ENCODE measurements around the gene YARS1. TPM values are rescaled to one million over a fixed set of nuclear protein-coding genes. Genes with fewer than 3 reads are reported as not detected.
A peak's percentile ranks its signal among the peaks of the same experiment; 100 is the strongest.

The YARS1 gene
- total and polyA plus RNA-seq, 3 donors from 2014 or later = 79.8 to 110 (median 96.6) TPM

DNA sequence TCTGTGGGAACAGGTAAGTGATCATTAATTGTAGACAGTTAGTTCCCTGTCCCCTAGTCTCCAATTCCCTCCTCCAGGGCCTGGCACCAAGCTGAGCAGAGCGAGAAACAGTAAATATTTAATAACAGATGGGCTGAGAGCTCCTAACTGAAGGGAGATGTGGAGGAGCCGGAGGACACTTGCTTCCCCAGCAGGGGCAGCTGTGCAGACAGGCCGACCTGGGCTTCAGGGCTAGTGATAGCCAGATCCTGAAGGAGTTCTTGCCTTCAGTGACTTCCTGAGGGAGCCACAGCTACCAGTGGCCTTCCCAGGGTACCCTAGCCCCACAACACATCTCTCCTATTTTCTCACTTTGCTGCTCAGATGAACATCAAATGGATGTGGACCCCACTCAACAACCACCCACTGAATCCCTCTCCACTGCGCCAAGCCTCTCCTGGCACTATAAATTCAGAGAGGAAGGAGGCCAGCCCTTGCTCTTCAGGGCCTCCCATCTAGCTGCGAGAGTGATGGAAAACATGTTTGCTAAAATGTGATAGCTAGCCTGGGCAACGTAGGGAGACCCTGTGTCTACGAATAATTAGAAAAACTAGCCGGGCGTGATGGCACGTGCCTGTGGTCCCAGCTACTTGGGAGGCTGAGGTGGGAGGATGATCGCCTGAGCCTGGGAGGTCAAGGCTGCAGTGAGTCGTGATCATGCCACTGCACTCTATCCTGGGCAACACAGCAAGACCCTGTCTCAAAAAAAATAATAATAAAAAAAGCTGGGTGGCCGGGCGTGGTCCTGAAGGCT is 87.7 kb downstream of the YARS1 start:
- intact Hi-C loops (cut with DNase I; ENCODE audit: low total_unique reads) = no loop called here
- no peak overlapping the region for H3K4me3 ChIP-seq
- H3K36me3 ChIP-seq (ENCODE audit: low read depth, missing control alignments) = no peaks in the 10 kb centered on the region
- H3K27ac ChIP-seq = peak overlapping the region; percentile 34 to 61
- H3K9me3 ChIP-seq = no peaks in the 10 kb centered on the region
- peak; percentile 74 for DNase-seq
- 58 to 70% methylated on average over 14 of the region's 14 CpGs for WGBS, 2 donors
- H3K27me3 ChIP-seq = no peaks in the 10 kb centered on the region
- peaks cover 39% of the 10 kb centered on the region for H3K4me1 ChIP-seq
- TF ChIP-seq, protein P1, sequence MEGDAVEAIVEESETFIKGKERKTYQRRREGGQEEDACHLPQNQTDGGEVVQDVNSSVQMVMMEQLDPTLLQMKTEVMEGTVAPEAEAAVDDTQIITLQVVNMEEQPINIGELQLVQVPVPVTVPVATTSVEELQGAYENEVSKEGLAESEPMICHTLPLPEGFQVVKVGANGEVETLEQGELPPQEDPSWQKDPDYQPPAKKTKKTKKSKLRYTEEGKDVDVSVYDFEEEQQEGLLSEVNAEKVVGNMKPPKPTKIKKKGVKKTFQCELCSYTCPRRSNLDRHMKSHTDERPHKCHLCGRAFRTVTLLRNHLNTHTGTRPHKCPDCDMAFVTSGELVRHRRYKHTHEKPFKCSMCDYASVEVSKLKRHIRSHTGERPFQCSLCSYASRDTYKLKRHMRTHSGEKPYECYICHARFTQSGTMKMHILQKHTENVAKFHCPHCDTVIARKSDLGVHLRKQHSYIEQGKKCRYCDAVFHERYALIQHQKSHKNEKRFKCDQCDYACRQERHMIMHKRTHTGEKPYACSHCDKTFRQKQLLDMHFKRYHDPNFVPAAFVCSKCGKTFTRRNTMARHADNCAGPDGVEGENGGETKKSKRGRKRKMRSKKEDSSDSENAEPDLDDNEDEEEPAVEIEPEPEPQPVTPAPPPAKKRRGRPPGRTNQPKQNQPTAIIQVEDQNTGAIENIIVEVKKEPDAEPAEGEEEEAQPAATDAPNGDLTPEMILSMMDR (IDR thresholded peaks at IDR 0.05) = no peak
- TF ChIP-seq POLR2A (IDR thresholded peaks at IDR 0.05) = no peak

DNA sequence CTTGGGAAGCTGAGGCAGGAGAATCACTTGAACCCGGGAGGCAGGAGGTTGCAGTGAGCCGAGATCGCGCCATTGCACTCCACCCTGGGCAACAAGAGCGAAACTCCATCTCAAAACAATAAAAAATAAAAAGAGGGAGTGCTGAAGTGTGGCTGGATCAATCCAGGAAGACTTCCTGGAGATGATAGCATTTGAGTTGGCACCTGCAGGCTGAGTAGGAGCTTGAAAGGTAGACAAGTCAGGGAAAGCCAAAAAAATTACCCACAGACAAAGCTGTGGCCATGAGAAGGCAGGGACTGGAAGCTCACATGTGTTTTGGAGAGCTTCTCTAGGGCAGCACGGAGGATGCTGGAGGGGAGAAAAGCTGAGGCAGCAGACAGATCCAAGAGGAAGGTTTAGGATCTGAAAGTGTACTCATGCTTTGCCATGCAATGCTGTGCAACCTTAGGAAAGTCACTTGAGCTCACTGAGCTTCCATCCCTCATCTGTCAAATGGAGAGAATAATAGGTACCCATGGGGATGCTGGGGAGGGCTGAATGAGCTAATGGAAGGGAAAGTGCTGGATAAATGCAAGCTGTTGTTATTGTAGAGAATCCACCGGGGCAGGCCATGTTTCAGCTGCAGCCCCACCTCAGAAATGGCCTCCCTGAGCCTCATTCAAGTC is 88.6 kb downstream of the YARS1 start:
- no peak for DNase-seq
- intact Hi-C loops (cut with DNase I; ENCODE audit: low total_unique reads) = no loop called here
- 82 to 88% methylated on average over 7 of the region's 7 CpGs for WGBS, 2 donors
- Histone ChIP-seq H3K27ac (peak overlapping the region; percentile 34 to 61), H3K4me1 (peaks cover 33% of the 10 kb centered on the region), H3K36me3 (ENCODE audit: low read depth, missing control alignments) (no peaks in the 10 kb centered on the region), H3K27me3 (no peaks in the 10 kb centered on the region), H3K4me3 (no peak overlapping the region), H3K9me3 (no peaks in the 10 kb centered on the region)
- TF ChIP-seq, protein P1 (IDR thresholded peaks at IDR 0.05) = no peak
- no peak for TF ChIP-seq POLR2A (IDR thresholded peaks at IDR 0.05)

DNA sequence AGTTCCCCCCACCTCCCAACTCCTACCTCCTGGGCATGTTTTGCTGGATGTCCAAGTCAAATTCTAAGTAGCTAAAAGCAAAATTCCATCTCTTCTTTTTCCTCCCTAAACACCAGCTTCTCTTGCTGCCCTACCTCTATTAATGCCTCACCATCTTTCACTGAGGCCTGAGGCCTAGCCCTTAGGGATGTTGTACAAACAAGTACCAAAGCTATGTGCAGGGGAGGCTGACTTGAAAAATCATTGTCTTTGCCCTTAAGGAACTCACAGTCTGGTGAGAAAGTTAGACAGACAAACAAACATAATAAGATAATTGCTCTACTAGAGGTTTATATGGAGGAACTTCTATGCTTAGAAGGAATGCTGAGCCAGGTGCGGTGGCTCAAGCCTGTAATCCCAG is 89.3 kb downstream of the YARS1 start:
- 81 to 100% methylated on average over 1 of the region's 1 CpG for WGBS, 2 donors
- Histone ChIP-seq H3K9me3 (no peaks in the 10 kb centered on the region), H3K36me3 (ENCODE audit: low read depth, missing control alignments) (no peaks in the 10 kb centered on the region), H3K4me1 (peaks cover 32% of the 10 kb centered on the region), H3K4me3 (no peak overlapping the region), H3K27ac (peak overlapping the region in 1 of 2 donors; percentile 34), H3K27me3 (no peaks in the 10 kb centered on the region)
- no peak for DNase-seq
- intact Hi-C loops (cut with DNase I; ENCODE audit: low total_unique reads) = no loop called here
- TF ChIP-seq, protein P1 (IDR thresholded peaks at IDR 0.05) = no peak
- no peak for TF ChIP-seq POLR2A (IDR thresholded peaks at IDR 0.05)

DNA sequence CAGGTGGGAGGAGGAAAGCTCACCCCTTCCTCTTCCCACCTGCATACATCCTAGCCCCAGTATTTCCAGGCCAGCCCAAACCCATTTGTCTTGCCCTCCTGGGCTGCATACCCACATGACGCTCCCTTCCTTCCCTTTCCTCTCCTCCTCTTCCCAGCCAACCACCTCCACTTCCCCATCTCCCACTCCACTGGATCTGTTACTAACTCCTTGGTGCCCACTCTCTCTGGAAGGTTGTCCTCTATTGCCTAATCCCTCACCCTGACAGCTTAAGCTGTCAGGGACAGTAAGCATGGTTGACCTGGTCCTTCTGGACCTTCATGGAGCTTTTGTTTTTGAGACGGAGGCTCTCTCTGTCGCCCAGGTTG is 91.6 kb downstream of the YARS1 start:
- WGBS, 2 donors = 93 to 96% methylated on average over 3 of the region's 3 CpGs
- Histone ChIP-seq H3K4me1 (peaks cover 28% of the 10 kb centered on the region), H3K9me3 (no peaks in the 10 kb centered on the region), H3K36me3 (ENCODE audit: low read depth, missing control alignments) (no peaks in the 10 kb centered on the region), H3K27ac (no peak overlapping the region), H3K4me3 (no peak overlapping the region), H3K27me3 (no peaks in the 10 kb centered on the region)
- no peak for TF ChIP-seq POLR2A (IDR thresholded peaks at IDR 0.05)
- TF ChIP-seq, protein P1 (IDR thresholded peaks at IDR 0.05) = no peak
- no peak for DNase-seq
- intact Hi-C loops (cut with DNase I; ENCODE audit: low total_unique reads) = no loop called here

Other genes with a start within 250 kb of the YARS1 start
- gene ZBTB8OS, start 166.8 kb downstream of the YARS1 start, total RNA-seq = 10 to 100 TPM; 37.2 to 43.4 TPM
- gene ZBTB8OS, start 166.8 kb downstream of the YARS1 start, polyA plus RNA-seq (ENCODE audit: insufficient read depth, low read depth, low replicate concordance) = 39.3 TPM
- 100 to 1,000 TPM; 289 to 296 TPM for gene RBBP4, start 166.2 kb downstream of the YARS1 start, total RNA-seq
- gene RBBP4, start 166.2 kb downstream of the YARS1 start, polyA plus RNA-seq (ENCODE audit: insufficient read depth, low read depth, low replicate concordance) = 344 TPM
- 10 to 100 TPM in 1 of 2 donors, 1 to 10 TPM in 1; 9.0 to 11.8 TPM for gene SYNC, start 114.6 kb downstream of the YARS1 start, total RNA-seq
- 12.4 TPM for gene SYNC, start 114.6 kb downstream of the YARS1 start, polyA plus RNA-seq (ENCODE audit: insufficient read depth, low read depth, low replicate concordance)
- gene S100PBP, start 295 bp upstream of the YARS1 start, total RNA-seq = 100 to 1,000 TPM; 120 to 133 TPM
- 99.7 TPM for gene S100PBP, start 295 bp upstream of the YARS1 start, polyA plus RNA-seq (ENCODE audit: insufficient read depth, low read depth, low replicate concordance)
- 10 to 100 TPM in 1 of 2 donors, 1 to 10 TPM in 1; 9.4 to 16.3 TPM for gene FNDC5, start 53.6 kb upstream of the YARS1 start, total RNA-seq
- 11.3 TPM for gene FNDC5, start 53.6 kb upstream of the YARS1 start, polyA plus RNA-seq (ENCODE audit: insufficient read depth, low read depth, low replicate concordance)
- 1 to 10 TPM; 1.7 to 6.1 TPM for gene HPCA, start 69.1 kb upstream of the YARS1 start, total RNA-seq
- gene HPCA, start 69.1 kb upstream of the YARS1 start, polyA plus RNA-seq (ENCODE audit: insufficient read depth, low read depth, low replicate concordance) = 8.8 TPM
- 10 to 100 TPM; 18.7 to 24.0 TPM for gene TMEM54, start 84.0 kb upstream of the YARS1 start, total RNA-seq
- gene TMEM54, start 84.0 kb upstream of the YARS1 start, polyA plus RNA-seq (ENCODE audit: insufficient read depth, low read depth, low replicate concordance) = 23.0 TPM
- 100 to 1,000 TPM; 140 to 141 TPM for gene RNF19B, start 147.5 kb upstream of the YARS1 start, total RNA-seq
- gene RNF19B, start 147.5 kb upstream of the YARS1 start, polyA plus RNA-seq (ENCODE audit: insufficient read depth, low read depth, low replicate concordance) = 225 TPM
- 100 to 1,000 TPM; 181 to 219 TPM for gene AK2, start 219.5 kb upstream of the YARS1 start, total RNA-seq
- 144 TPM for gene AK2, start 219.5 kb upstream of the YARS1 start, polyA plus RNA-seq (ENCODE audit: insufficient read depth, low read depth, low replicate concordance)